H1 (cell line): ENCODE results near the gene ZSWIM9. TPM values are rescaled to one million over a fixed set of nuclear protein-coding genes. Genes with fewer than 3 reads are reported as not detected.

Experiments
- CBX5 ChIP-seq: fragments of 300-800, 300-1000 bp; sonication (generic); IDR thresholded peaks from 2 replicates; pipeline ENCODE4 v1.7.1; 2016; ENCODE audit warnings: antibody characterized with exemption, low read length, low read depth
- EGR1 ChIP-seq: IDR thresholded peaks from 2 replicates; pipeline ENCODE4 v1.6.1; 2011; ENCODE audit warnings: low read depth, low read length, borderline replicate concordance
- EZH2 ChIP-seq: fragments of 200-600 bp; sonication (generic); IDR thresholded peaks from 2 replicates; pipeline ENCODE4 v1.7.1; 2012; ENCODE audit warnings: low read depth, mild to moderate bottlenecking, moderate library complexity, low read length, inconsistent platforms; ENCODE audit not compliant: severe bottlenecking
- HDAC6 ChIP-seq: IDR thresholded peaks from one replicate; pipeline ENCODE4 v1.7.1; 2012; ENCODE audit warnings: low read depth, mild to moderate bottlenecking, inconsistent platforms, low read length, moderate library complexity
- TAF1 ChIP-seq: IDR thresholded peaks from 2 replicates; pipeline ENCODE4 v1.6.1; 2011; ENCODE audit warnings: mild to moderate bottlenecking, low read depth, low read length
- TBP ChIP-seq: IDR thresholded peaks from 2 replicates; pipeline ENCODE4 v1.6.1; 2011; ENCODE audit warnings: low read depth, low read length, improper control_type of control experiment
- ZNF274 ChIP-seq: IDR thresholded peaks from 2 replicates; pipeline ENCODE4 v1.7.0; 2012; ENCODE audit warnings: low read length, borderline replicate concordance; ENCODE audit errors: extremely low read depth
- polyA plus RNA-seq, 7 experiments: library from polyadenylated mRNA; depleted of rRNA in 3 of 7; stranded (reverse) in 5 of 7; unstranded in 2 of 7; fragments of >200 nt in 5 of 7; fragments of 200-250 nt in 2 of 7; gene quantifications; 1 replicate in 5 of 7; 2 replicates in 1 of 7; 4 replicates in 1 of 7; pipeline versions ENCODE4 v1.2.1 to v1.2.3, GENCODE V29; 2011 to 2013; ENCODE audit warnings: missing spikeins in 2 of 7, mixed read lengths in 2 of 7
- total RNA-seq: library from RNA; stranded (reverse); fragmentation: NEBNext Ultra II Directional; extraction: Animal tissue kit (Norgen Biotek cat#: 25700); gene quantifications from 2 replicates; pipeline ENCODE4 v1.2.1, GENCODE V29; 2021
- TF ChIP-seq, protein P1 (sequence below): fragments of 300-600 bp; sonication (generic); IDR thresholded peaks from 2 replicates; pipeline ENCODE4 v1.7.1; 2012; ENCODE audit warnings: low read length, moderate library complexity, mild to moderate bottlenecking, inconsistent platforms; ENCODE audit not compliant: insufficient replicate concordance
- TF ChIP-seq, protein P2 (sequence below): IDR thresholded peaks from 2 replicates; pipeline ENCODE4 v1.6.1; 2012; ENCODE audit warnings: inconsistent platforms
- TF ChIP-seq, protein P3 (sequence below): IDR thresholded peaks from 2 replicates; pipeline ENCODE4 v1.6.1; 2011; ENCODE audit warnings: low read length, improper control_type of control experiment

The ZSWIM9 gene
- total and polyA plus RNA-seq, 2 of the 8 experiments (the other 6 are each of a cell fraction or from before 2014, with no cell fraction given) = 1.5 to 10.4 TPM

DNA sequence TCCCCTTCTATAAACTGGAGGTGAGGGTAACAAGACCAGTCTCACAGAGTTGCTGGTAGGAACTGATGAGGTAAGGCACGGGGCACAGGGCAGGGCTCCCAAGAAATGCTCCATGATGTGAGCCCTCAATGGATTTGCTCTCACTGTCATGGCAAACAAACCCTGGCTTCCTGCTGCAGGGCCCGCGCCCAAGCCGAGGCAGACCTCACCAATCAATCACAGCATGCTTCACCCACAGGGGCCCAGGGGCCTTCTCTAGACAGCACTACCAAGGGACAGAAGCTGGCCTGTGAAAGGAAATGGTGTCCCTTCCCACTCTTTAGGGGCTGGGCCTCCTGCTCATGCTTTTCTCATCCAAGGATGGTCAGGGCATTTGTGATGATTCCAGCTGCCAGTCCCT lies 33.9 kb upstream of the ZSWIM9 start (continued):
- TF ChIP-seq, protein P1, sequence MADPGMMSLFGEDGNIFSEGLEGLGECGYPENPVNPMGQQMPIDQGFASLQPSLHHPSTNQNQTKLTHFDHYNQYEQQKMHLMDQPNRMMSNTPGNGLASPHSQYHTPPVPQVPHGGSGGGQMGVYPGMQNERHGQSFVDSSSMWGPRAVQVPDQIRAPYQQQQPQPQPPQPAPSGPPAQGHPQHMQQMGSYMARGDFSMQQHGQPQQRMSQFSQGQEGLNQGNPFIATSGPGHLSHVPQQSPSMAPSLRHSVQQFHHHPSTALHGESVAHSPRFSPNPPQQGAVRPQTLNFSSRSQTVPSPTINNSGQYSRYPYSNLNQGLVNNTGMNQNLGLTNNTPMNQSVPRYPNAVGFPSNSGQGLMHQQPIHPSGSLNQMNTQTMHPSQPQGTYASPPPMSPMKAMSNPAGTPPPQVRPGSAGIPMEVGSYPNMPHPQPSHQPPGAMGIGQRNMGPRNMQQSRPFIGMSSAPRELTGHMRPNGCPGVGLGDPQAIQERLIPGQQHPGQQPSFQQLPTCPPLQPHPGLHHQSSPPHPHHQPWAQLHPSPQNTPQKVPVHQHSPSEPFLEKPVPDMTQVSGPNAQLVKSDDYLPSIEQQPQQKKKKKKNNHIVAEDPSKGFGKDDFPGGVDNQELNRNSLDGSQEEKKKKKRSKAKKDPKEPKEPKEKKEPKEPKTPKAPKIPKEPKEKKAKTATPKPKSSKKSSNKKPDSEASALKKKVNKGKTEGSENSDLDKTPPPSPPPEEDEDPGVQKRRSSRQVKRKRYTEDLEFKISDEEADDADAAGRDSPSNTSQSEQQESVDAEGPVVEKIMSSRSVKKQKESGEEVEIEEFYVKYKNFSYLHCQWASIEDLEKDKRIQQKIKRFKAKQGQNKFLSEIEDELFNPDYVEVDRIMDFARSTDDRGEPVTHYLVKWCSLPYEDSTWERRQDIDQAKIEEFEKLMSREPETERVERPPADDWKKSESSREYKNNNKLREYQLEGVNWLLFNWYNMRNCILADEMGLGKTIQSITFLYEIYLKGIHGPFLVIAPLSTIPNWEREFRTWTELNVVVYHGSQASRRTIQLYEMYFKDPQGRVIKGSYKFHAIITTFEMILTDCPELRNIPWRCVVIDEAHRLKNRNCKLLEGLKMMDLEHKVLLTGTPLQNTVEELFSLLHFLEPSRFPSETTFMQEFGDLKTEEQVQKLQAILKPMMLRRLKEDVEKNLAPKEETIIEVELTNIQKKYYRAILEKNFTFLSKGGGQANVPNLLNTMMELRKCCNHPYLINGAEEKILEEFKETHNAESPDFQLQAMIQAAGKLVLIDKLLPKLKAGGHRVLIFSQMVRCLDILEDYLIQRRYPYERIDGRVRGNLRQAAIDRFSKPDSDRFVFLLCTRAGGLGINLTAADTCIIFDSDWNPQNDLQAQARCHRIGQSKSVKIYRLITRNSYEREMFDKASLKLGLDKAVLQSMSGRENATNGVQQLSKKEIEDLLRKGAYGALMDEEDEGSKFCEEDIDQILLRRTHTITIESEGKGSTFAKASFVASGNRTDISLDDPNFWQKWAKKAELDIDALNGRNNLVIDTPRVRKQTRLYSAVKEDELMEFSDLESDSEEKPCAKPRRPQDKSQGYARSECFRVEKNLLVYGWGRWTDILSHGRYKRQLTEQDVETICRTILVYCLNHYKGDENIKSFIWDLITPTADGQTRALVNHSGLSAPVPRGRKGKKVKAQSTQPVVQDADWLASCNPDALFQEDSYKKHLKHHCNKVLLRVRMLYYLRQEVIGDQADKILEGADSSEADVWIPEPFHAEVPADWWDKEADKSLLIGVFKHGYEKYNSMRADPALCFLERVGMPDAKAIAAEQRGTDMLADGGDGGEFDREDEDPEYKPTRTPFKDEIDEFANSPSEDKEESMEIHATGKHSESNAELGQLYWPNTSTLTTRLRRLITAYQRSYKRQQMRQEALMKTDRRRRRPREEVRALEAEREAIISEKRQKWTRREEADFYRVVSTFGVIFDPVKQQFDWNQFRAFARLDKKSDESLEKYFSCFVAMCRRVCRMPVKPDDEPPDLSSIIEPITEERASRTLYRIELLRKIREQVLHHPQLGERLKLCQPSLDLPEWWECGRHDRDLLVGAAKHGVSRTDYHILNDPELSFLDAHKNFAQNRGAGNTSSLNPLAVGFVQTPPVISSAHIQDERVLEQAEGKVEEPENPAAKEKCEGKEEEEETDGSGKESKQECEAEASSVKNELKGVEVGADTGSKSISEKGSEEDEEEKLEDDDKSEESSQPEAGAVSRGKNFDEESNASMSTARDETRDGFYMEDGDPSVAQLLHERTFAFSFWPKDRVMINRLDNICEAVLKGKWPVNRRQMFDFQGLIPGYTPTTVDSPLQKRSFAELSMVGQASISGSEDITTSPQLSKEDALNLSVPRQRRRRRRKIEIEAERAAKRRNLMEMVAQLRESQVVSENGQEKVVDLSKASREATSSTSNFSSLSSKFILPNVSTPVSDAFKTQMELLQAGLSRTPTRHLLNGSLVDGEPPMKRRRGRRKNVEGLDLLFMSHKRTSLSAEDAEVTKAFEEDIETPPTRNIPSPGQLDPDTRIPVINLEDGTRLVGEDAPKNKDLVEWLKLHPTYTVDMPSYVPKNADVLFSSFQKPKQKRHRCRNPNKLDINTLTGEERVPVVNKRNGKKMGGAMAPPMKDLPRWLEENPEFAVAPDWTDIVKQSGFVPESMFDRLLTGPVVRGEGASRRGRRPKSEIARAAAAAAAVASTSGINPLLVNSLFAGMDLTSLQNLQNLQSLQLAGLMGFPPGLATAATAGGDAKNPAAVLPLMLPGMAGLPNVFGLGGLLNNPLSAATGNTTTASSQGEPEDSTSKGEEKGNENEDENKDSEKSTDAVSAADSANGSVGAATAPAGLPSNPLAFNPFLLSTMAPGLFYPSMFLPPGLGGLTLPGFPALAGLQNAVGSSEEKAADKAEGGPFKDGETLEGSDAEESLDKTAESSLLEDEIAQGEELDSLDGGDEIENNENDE = no peak
- TF ChIP-seq, protein P2, sequence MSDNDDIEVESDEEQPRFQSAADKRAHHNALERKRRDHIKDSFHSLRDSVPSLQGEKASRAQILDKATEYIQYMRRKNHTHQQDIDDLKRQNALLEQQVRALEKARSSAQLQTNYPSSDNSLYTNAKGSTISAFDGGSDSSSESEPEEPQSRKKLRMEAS = no peak
- no peak for TF ChIP-seq CBX5
- no peak for TF ChIP-seq ZNF274
- TF ChIP-seq TBP = no peak
- TF ChIP-seq EZH2 = no peak
- TF ChIP-seq, protein P3, sequence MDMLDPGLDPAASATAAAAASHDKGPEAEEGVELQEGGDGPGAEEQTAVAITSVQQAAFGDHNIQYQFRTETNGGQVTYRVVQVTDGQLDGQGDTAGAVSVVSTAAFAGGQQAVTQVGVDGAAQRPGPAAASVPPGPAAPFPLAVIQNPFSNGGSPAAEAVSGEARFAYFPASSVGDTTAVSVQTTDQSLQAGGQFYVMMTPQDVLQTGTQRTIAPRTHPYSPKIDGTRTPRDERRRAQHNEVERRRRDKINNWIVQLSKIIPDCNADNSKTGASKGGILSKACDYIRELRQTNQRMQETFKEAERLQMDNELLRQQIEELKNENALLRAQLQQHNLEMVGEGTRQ = no peak
- TF ChIP-seq EGR1 = no peak
- TF ChIP-seq TAF1 = no peak
- TF ChIP-seq HDAC6 = no peak
